OCI-LY1 (cell line): ENCODE measurements around the gene PRR14L.
"Not testable (repeated sequence)": the region's sequence is repeated elsewhere in the genome, so short reads cannot be mapped to it uniquely, and the experiment has no call there.

ENCODE experiments used
- H2AFZ ChIP-seq: fragments of 200-600 bp; sonication (generic), shearing (Covaris generic); 2 replicates; pipeline ENCODE4 v1.6.0; 2014; ENCODE audit warnings: antibody characterized with exemption, mild to moderate bottlenecking, low read length
- H3F3A ChIP-seq: fragments of 200-600 bp; sonication (generic), shearing (Covaris generic); 2 replicates; pipeline ENCODE4 v1.6.0; 2014; ENCODE audit warnings: mild to moderate bottlenecking, antibody characterized with exemption, low read length, moderate library complexity; ENCODE audit not compliant: insufficient read depth
- H3K27ac ChIP-seq: fragments of 200-600 bp; sonication (generic); 2 replicates; pipeline ENCODE4 v1.5.1; 2014; ENCODE audit warnings: low read length, mixed run types, mild to moderate bottlenecking, low read depth; ENCODE audit not compliant: poor library complexity, severe bottlenecking
- H3K27me3 ChIP-seq: fragments of 200-600 bp; sonication (generic); 2 replicates; pipeline ENCODE4 v1.6.0; 2014; ENCODE audit warnings: antibody characterized with exemption, mild to moderate bottlenecking, low read length, moderate library complexity; ENCODE audit not compliant: insufficient read depth
- H3K36me3 ChIP-seq: fragments of 200-600 bp; sonication (generic); 2 replicates; pipeline ENCODE4 v1.6.1; 2014; ENCODE audit warnings: mild to moderate bottlenecking, antibody characterized with exemption, low read length, moderate library complexity, mixed read lengths; ENCODE audit not compliant: insufficient read depth
- H3K4me1 ChIP-seq: fragments of 200-600 bp; sonication (generic); 2 replicates; pipeline ENCODE4 v1.5.1; 2014; ENCODE audit warnings: mild to moderate bottlenecking, low read length, moderate library complexity; ENCODE audit not compliant: insufficient read depth, severe bottlenecking
- H3K4me2 ChIP-seq: fragments of 200-600 bp; sonication (generic), shearing (Covaris generic); 2 replicates; pipeline ENCODE4 v1.6.1; 2014; ENCODE audit warnings: low read length
- H3K4me3 ChIP-seq: fragments of 200-600 bp; sonication (generic); 2 replicates; pipeline ENCODE4 v1.5.1; 2014; ENCODE audit warnings: low read length, low read depth, mild to moderate bottlenecking, mixed read lengths; ENCODE audit not compliant: poor library complexity, severe bottlenecking
- H3K79me2 ChIP-seq: fragments of 200-600 bp; shearing (Covaris generic); 2 replicates; pipeline ENCODE4 v1.6.1; 2016; ENCODE audit warnings: mixed run types, low read length, mixed read lengths; ENCODE audit not compliant: insufficient read depth
- H3K9ac ChIP-seq: fragments of 200-600 bp; sonication (generic), shearing (Covaris generic); 2 replicates; pipeline ENCODE4 v1.6.1; 2014; ENCODE audit warnings: mild to moderate bottlenecking, low read length, mixed read lengths
- H3K9me2 ChIP-seq: fragments of 200-600 bp; sonication (generic), shearing (Covaris generic); 2 replicates; pipeline ENCODE4 v1.6.1; 2014; ENCODE audit warnings: low read depth, mild to moderate bottlenecking, low read length, mixed read lengths
- H3K9me3 ChIP-seq: fragments of 200-600 bp; shearing (Covaris generic); 2 replicates; pipeline ENCODE4 v1.6.1; 2014; ENCODE audit warnings: low read length, mixed read lengths
- H4K20me1 ChIP-seq: fragments of 200-600 bp; sonication (generic), shearing (Covaris generic); 2 replicates; pipeline ENCODE4 v1.6.0; 2016; ENCODE audit warnings: mild to moderate bottlenecking, low read length; ENCODE audit not compliant: insufficient read depth
- EZH2 ChIP-seq: fragments of 200-600 bp; sonication (generic), shearing (Covaris generic); IDR thresholded peaks from 2 replicates; pipeline ENCODE4 v1.8.0; 2017; ENCODE audit warnings: borderline replicate concordance, mixed run types, mild to moderate bottlenecking, antibody characterized with exemption, low read length, moderate library complexity, mixed read lengths
- TF ChIP-seq, protein P1 (sequence below): fragments of 200-600 bp; sonication (generic), shearing (Covaris generic); IDR thresholded peaks from 2 replicates; pipeline ENCODE4 v1.5.1; 2017; ENCODE audit warnings: mild to moderate bottlenecking, antibody characterized with exemption, low read length, moderate library complexity, mixed read lengths

The PRR14L gene

DNA sequence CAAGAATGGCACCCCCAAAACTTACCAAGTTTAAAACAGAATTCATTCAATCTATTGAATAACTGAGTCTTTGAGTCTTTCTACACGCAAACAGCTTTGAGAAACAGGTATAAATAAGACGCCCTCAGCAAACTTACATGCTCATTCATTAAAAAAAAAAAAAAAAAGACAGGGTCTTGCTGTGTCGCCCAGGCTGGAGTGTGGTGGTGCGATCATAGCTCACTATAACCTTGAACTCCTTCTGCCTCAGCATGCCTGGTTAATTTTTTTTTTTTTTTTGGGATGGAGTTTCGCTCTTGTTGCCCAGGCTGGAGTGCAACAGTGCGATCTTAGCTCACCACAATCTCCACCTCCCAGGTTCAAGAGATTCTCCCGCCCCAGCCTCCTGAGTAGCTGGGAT lies 6.1 kb downstream of the PRR14L start:
- Histone ChIP-seq H3K9me2 (no peaks in the 10 kb centered on the region), H3K27me3 (no peaks in the 10 kb centered on the region), H3K4me1 (peaks cover 16% of the 10 kb centered on the region), H3K27ac (no peak overlapping the region), H3K9me3 (no peaks in the 10 kb centered on the region), H3F3A (no peaks in the 10 kb centered on the region), H3K36me3 (peaks cover 61% of the 10 kb centered on the region), H3K4me2 (no peak overlapping the region), H2AFZ (no peak overlapping the region), H3K9ac (no peak overlapping the region), H4K20me1 (no peaks in the 10 kb centered on the region), H3K4me3 (no peak overlapping the region), H3K79me2 (peaks cover 60% of the 10 kb centered on the region)
- TF ChIP-seq, protein P1, sequence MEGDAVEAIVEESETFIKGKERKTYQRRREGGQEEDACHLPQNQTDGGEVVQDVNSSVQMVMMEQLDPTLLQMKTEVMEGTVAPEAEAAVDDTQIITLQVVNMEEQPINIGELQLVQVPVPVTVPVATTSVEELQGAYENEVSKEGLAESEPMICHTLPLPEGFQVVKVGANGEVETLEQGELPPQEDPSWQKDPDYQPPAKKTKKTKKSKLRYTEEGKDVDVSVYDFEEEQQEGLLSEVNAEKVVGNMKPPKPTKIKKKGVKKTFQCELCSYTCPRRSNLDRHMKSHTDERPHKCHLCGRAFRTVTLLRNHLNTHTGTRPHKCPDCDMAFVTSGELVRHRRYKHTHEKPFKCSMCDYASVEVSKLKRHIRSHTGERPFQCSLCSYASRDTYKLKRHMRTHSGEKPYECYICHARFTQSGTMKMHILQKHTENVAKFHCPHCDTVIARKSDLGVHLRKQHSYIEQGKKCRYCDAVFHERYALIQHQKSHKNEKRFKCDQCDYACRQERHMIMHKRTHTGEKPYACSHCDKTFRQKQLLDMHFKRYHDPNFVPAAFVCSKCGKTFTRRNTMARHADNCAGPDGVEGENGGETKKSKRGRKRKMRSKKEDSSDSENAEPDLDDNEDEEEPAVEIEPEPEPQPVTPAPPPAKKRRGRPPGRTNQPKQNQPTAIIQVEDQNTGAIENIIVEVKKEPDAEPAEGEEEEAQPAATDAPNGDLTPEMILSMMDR, result no peak
- TF ChIP-seq EZH2, result no peak

DNA sequence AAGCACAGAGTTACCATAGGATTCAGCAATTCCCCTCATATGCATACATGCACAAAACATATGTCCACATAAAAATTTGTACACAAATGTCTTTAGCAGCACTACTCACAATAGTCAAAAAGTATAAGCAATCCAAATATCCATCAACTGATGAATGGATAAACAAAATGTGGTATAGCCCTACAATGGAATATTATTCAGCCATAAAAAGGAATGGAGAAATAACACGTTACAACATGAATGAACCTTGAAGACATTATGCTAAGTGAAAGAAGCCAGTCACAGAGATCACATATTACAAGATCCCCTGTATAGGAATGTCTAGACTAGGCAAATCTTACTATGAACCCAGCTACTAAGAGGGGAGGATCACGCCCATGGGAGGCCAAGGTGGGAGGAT lies 7.2 kb downstream of the PRR14L start:
- TF ChIP-seq, protein P1, result no peak
- no peak for TF ChIP-seq EZH2
- Histone ChIP-seq H3F3A (no peaks in the 10 kb centered on the region; the same call in 1 of the 2 replicates), H3K36me3 (peaks cover 66% of the 10 kb centered on the region), H3K79me2 (peaks cover 59% of the 10 kb centered on the region), H3K9me2 (no peaks in the 10 kb centered on the region), H3K4me2 (no peak overlapping the region), H2AFZ (no peak overlapping the region), H4K20me1 (no peaks in the 10 kb centered on the region), H3K9me3 (no peaks in the 10 kb centered on the region), H3K4me1 (peaks cover 4% of the 10 kb centered on the region), H3K9ac (no peak overlapping the region), H3K27ac (no peak overlapping the region), H3K27me3 (no peaks in the 10 kb centered on the region), H3K4me3 (no peak overlapping the region)

DNA sequence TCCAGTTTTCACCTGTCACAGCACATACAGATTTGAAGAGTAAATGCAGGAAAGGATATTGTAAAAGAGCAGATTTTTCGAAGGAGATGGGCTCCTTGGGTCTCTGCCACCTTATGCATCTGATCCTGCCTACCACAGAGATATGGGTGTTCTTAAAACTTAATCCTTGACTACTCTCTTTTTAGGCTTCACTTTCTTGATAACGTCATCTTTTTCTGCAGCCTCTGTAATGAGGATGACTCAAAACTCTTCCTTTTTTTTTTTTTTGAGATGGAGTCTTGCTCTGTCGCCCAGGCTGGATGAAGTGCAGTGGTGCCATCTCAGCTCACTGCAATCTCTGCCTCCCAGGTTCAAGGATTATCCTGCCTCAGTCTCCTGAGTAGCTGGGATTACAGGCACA lies 7.8 kb downstream of the PRR14L start:
- H3K36me3 ChIP-seq, result peaks cover 65% of the 10 kb centered on the region
- H3F3A ChIP-seq, result no peaks in the 10 kb centered on the region; the same call in 1 of the 2 replicates
- H4K20me1 ChIP-seq, result no peaks in the 10 kb centered on the region
- no peak overlapping the region for H3K4me2 ChIP-seq
- no peak overlapping the region for H3K27ac ChIP-seq
- H3K9ac ChIP-seq, result no peak overlapping the region
- peaks cover 59% of the 10 kb centered on the region for H3K79me2 ChIP-seq
- no peak overlapping the region for H3K4me3 ChIP-seq
- H3K4me1 ChIP-seq, result no peaks in the 10 kb centered on the region
- H3K9me2 ChIP-seq, result no peaks in the 10 kb centered on the region
- H3K27me3 ChIP-seq, result no peaks in the 10 kb centered on the region
- no peak overlapping the region for H2AFZ ChIP-seq
- TF ChIP-seq EZH2, result no peak
- TF ChIP-seq, protein P1, result no peak
- H3K9me3 ChIP-seq, result no peaks in the 10 kb centered on the region

DNA sequence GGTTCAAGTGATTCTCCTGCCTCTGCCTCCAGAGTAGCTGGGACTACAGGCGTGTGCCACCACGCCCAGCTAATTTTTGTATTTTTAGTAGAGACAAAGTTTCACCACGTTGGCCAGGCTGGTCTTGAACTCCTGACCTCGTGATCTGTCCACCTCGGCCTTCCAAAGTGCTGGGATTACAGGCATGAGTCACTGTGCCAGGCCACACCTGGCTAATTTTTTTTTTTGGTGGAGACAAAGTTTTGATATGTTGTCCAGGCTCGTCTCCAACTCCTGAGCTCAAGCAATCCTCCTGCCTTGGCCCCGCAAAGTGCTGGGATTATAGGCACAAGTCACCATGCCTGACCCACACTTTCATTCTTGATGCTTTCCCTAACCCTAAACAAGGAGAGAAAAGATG lies 9.6 kb downstream of the PRR14L start:
- H3K27ac ChIP-seq, H3K4me1 ChIP-seq, H3K27me3 ChIP-seq, H3K9me3 ChIP-seq, H3K9me2 ChIP-seq, H3K4me3 ChIP-seq, H3K9ac ChIP-seq, H2AFZ ChIP-seq, H3F3A ChIP-seq, H4K20me1 ChIP-seq, H3K4me2 ChIP-seq: not testable (repeated sequence)
- H3K79me2 ChIP-seq, result peaks cover 56% of the 10 kb centered on the region
- H3K36me3 ChIP-seq, result peaks cover 72% of the 10 kb centered on the region
